Ishikawa (cell line): Measurements from ENCODE around the gene HOTAIR.

Experiments
- CEBPB ChIP-seq: IDR thresholded peaks from 2 replicates; pipeline ENCODE4 v1.6.1; 2012
- CREB1 ChIP-seq: IDR thresholded peaks from 2 replicates; pipeline ENCODE4 v1.6.1; 2012; ENCODE audit warnings: low read depth
- EGR1 ChIP-seq: IDR thresholded peaks from 2 replicates; pipeline ENCODE4 v1.6.1; 2012
- EP300 ChIP-seq: IDR thresholded peaks from 2 replicates; pipeline ENCODE4 v1.6.1; 2012; ENCODE audit warnings: borderline replicate concordance
- FOXM1 ChIP-seq: IDR thresholded peaks from 2 replicates; pipeline ENCODE4 v1.6.1; 2012; ENCODE audit warnings: low read depth, borderline replicate concordance
- NFIC ChIP-seq: IDR thresholded peaks from 2 replicates; pipeline ENCODE4 v1.6.1; 2012
- RAD21 ChIP-seq: IDR thresholded peaks from 2 replicates; pipeline ENCODE4 v1.6.1; 2012; ENCODE audit warnings: low read depth
- REST ChIP-seq: IDR thresholded peaks from 2 replicates; pipeline ENCODE4 v1.6.1; 2012; ENCODE audit warnings: low read depth, mild to moderate bottlenecking
- TAF1 ChIP-seq: IDR thresholded peaks from 2 replicates; pipeline ENCODE4 v1.6.1; 2012; ENCODE audit warnings: low read depth, mild to moderate bottlenecking
- TCF12 ChIP-seq: IDR thresholded peaks from 2 replicates; pipeline ENCODE4 v1.6.1; 2012; ENCODE audit warnings: low read depth
- TEAD4 ChIP-seq: IDR thresholded peaks from 2 replicates; pipeline ENCODE4 v1.6.1; 2012
- USF1 ChIP-seq: IDR thresholded peaks from 2 replicates; pipeline ENCODE4 v1.6.1; 2012
- YY1 ChIP-seq: IDR thresholded peaks from 2 replicates; pipeline ENCODE4 v1.6.1; 2012; ENCODE audit warnings: low read depth
- ZBTB7A ChIP-seq: IDR thresholded peaks from 2 replicates; pipeline ENCODE4 v1.6.1; 2012; ENCODE audit warnings: low read depth
- TF ChIP-seq, protein P1 (sequence below): IDR thresholded peaks from 2 replicates; pipeline ENCODE4 v1.6.1; 2012

Gene HOTAIR

DNA sequence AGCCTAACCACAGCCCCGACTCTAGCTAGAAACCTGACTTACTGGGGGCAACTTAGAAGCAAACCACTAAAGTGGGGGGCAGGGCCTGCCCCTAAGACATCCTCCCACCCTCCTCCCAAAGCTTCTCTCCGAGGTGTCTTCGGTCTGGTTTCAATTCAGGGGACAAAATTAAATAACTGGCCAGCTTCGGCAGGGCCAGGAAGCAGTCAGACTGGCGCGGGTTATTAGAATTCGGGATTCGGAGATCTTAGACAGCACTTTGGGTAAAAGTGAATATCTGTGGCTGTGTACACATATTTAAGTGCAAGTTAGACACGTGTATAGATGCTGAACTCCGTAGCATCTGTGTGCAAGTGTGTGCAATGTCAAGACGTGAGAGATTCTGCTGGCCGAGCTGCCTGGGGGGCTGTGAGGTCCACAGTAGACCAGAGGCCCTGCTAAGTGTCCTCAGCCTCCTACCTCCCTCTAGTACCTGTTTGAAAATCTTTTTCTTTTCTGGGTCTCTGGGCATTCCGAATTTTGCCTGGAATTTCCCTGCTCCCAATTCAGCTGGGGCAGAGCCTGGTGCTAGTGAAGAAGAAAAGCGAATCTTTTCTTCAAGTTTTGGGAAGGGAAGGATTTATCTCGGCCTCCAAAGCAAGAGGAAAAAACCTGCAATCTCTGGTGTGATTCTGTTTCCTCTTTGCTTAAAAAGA is 6.2 kb upstream of the HOTAIR start:
- no peak for TF ChIP-seq FOXM1
- TF ChIP-seq ZBTB7A, result no peak
- TF ChIP-seq TAF1, result no peak
- no peak for TF ChIP-seq YY1
- TF ChIP-seq NFIC, result no peak
- no peak for TF ChIP-seq CREB1
- no peak for TF ChIP-seq EGR1
- TF ChIP-seq TCF12, result no peak
- TF ChIP-seq, protein P1, sequence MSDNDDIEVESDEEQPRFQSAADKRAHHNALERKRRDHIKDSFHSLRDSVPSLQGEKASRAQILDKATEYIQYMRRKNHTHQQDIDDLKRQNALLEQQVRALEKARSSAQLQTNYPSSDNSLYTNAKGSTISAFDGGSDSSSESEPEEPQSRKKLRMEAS, result no peak
- TF ChIP-seq CEBPB, result no peak
- TF ChIP-seq RAD21, result no peak
- TF ChIP-seq USF1, result no peak
- TF ChIP-seq REST, result no peak
- no peak for TF ChIP-seq EP300
- TF ChIP-seq TEAD4, result no peak

DNA sequence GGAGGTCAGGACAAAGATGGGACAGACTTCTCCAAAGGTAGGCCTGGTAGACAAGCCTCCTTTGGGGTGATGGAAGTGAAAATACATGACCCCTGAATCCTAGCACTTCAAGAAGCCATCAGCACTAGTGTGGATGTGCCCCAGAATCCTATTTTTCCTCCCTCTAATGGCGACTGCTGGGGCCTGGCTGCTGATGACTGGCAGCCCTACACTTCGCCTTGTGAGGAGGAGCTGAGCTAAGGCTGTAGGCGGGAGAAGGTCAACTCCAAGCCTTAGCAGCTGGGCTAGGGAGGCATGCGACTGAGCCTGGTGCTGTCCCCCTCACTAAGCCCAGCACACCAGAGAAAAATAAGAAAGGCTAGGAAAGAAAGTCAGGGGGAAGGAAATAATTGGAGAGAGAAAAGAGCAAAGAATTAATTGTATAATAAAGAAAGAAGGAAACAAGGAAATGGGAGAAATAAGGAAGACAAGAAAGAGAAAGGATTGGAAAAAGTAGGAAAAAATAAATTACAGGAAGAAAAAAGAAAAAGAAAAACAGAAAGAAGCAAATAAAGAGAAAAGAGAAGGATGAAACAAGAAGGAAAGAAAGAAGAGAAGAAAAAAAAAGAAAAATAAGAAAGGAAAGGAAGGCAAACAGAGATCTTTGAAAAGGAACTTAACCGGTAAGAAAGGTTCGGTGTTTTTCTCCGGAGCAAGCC is 5.5 kb upstream of the HOTAIR start:
- TF ChIP-seq, protein P1, result no peak

DNA sequence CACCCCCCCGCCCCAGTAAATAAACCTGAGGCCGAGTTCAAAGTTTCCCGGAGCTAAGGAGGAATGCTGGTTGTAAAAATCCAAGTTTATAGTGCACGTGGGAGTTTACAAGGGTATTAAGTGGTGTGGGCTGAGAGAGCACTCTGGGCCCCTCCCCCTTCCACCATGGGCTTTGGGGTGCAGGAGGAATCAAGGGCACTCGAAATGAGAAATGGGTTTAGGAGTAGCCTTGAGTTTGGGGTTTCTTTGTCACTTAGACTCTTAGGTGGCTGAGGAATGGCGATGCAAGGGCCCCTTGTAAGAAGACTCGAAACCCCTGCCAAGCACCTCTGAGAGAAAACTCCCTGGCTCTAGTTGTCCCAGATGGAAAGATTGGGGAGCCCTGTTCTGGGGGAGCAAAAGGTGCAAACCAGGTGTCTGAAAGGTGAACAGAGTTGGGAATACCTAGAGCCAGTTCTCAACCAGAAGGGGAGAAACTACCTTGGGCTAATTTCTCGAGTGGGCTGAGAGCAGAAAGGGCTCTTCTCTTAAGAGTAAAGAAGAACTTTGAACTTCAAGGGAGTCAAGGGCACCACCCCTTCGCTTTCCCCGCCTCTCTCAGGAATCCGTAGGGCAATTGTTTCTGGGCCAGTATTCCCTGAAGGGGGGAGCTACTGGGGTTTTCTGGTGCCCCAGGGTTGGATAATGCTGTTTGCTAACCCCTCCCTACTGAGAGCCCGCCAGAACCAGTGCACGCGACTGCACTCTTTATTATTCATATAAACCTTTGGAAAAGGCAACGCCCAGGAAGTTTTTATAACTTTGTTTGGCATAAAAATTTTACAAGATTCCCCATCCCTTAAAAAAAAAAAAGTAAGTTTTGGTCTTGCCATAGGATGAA is 4.0 kb upstream of the HOTAIR start:
- no peak for TF ChIP-seq CEBPB
- no peak for TF ChIP-seq NFIC
- TF ChIP-seq RAD21, result no peak
- TF ChIP-seq TAF1, result no peak
- TF ChIP-seq ZBTB7A, result no peak
- TF ChIP-seq REST, result no peak
- TF ChIP-seq USF1, result no peak
- no peak for TF ChIP-seq FOXM1

DNA sequence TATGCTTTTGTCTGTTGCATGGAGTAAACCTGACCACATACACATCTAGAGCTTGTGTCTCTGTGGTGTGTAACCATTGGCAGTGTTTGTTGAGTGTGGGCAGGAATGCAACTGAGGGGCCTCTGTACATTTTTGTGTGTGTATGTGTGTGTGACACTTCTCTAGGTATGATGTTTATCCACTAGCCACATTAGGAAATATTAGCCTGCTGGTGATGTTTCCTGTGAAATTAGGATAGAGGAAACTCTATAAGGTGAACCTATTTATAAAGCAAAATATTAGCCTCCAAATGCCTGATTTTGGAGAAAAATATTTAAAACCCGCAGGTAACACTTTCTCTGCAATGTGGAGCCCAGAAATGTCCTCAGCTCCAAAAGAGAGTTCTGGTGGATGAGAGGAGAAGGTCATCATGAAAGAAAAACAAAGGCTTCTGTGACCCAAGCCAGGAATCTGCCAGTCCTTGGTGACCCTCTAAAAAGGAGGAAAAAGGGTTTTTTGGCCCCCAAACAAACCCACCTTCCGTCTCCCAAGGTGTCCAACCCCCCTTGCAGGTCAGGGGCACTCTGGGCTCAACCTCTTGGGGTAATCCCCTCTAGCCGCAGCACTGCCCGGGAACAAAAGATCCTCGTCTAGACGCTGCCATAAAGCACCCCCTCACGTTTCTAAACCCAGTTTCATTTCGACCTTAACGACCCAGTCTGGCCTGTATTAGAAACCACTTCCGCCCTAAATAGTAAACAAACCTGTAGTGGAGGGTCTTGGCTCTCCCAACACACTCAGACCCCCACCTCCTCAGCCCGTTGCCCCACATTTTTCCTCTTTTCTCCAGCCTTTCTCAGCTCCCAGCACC is 3.1 kb upstream of the HOTAIR start:
- TF ChIP-seq, protein P1, result no peak
- TF ChIP-seq USF1, result no peak
- TF ChIP-seq CEBPB, result no peak
- TF ChIP-seq EGR1, result no peak
- TF ChIP-seq ZBTB7A, result no peak
- TF ChIP-seq YY1, result no peak
- TF ChIP-seq FOXM1, result no peak
- no peak for TF ChIP-seq RAD21
- TF ChIP-seq CREB1, result no peak
- no peak for TF ChIP-seq TEAD4
- no peak for TF ChIP-seq REST
- TF ChIP-seq TAF1, result no peak
- TF ChIP-seq TCF12, result no peak
